Lung (tissue), 12 donors: ENCODE data around the gene GPR32. TPM values are rescaled to one million over a fixed set of nuclear protein-coding genes. Genes with fewer than 3 reads are reported as not detected.

Experiments
- ATAC-seq: fragments of 200-7000 bp; cut with Tn5 transposase; one replicate; pipeline ENCODE4 v1.9.1; 2020; ENCODE audit warnings: moderate number of reproducible peaks; ENCODE audit not compliant: insufficient read depth, low FRiP score
- DNase-seq, 3 donors: peaks; one replicate each; pipeline ENCODE4 v3.0.0-alpha.2; 2013 to 2017
- H3K27ac ChIP-seq, 2 donors: one replicate each; pipeline ENCODE4 v1.5.1; 2013; ENCODE audit warnings: mild to moderate bottlenecking in 2 of 2, moderate library complexity in 2 of 2, control low read depth in 1 of 2, inconsistent platforms in 1 of 2, low read depth in 1 of 2, low read length in 1 of 2
- H3K27me3 ChIP-seq, 3 donors: one replicate each; pipeline ENCODE4 v1.5.1; 2013; ENCODE audit warnings: low read length in 2 of 3; ENCODE audit not compliant: control insufficient read depth in 3 of 3, insufficient read depth in 3 of 3
- H3K36me3 ChIP-seq, 4 donors: one replicate each; pipeline ENCODE4 v1.5.1; 2013; ENCODE audit warnings: low read length in 4 of 4, mild to moderate bottlenecking in 1 of 4, moderate library complexity in 1 of 4; ENCODE audit not compliant: control insufficient read depth in 4 of 4, insufficient read depth in 4 of 4
- H3K4me1 ChIP-seq, 5 donors: one replicate each; pipeline ENCODE4 v1.5.1; 2013; ENCODE audit warnings: low read length in 5 of 5, mild to moderate bottlenecking in 2 of 5, moderate library complexity in 1 of 5; ENCODE audit not compliant: control insufficient read depth in 5 of 5, insufficient read depth in 5 of 5
- H3K4me3 ChIP-seq: one replicate; pipeline ENCODE4 v1.5.1; 2013; ENCODE audit warnings: mild to moderate bottlenecking, control low read depth, moderate library complexity
- H3K9ac ChIP-seq, 2 donors: one replicate each; pipeline ENCODE4 v1.5.1; 2013; ENCODE audit warnings: low read length in 2 of 2, control low read depth in 1 of 2; ENCODE audit not compliant: insufficient read depth in 1 of 2
- H3K9me3 ChIP-seq, 4 donors: one replicate each; pipeline ENCODE4 v1.5.1; 2013; ENCODE audit warnings: low read length in 3 of 4, mild to moderate bottlenecking in 1 of 4, moderate library complexity in 1 of 4; ENCODE audit not compliant: control insufficient read depth in 4 of 4, insufficient read depth in 3 of 4
- CTCF ChIP-seq: IDR thresholded peaks from 2 replicates; pipeline ENCODE4 v1.5.1; 2012; ENCODE audit warnings: mild to moderate bottlenecking; ENCODE audit errors: control extremely low read depth, extremely low read depth
- WGBS, 2 donors: extraction: QIAGEN DNeasy Blood & Tissue Kit; methylation state at CpG; one replicate each; pipeline ENCODE4 v1.1.7; 2013; 5-methylcytosine and 5-hydroxymethylcytosine counted together
- polyA plus RNA-seq, 2 donors: library from polyadenylated mRNA; stranded (reverse); fragments of 200-250 nt; gene quantifications; one replicate each; pipeline ENCODE4 v1.2.1, GENCODE V29; 2013
- total RNA-seq, 2 donors: library from RNA; depleted of rRNA in 1 of 2; stranded (reverse); fragments of >200 nt in 1 of 2; gene quantifications; one replicate each; pipeline ENCODE4 v1.2.1, GENCODE V29; 2014 to 2021
- donor health status: control.
- donor health status: control.
- donor health status: Bipolar disorder and iron deficiency.
- donor health status: healthy.
- donor health status: DM: yes; HTN: yes; CAD: no.

The GPR32 gene
- total and polyA plus RNA-seq, 4 donors: not detected

GRCh38 chr19:50791594-50792271 lies 21.5 kb downstream of the GPR32 start:
- Histone ChIP-seq H3K4me3 (no peak overlapping the region), H3K27ac (no peak overlapping the region), H3K9me3 (no peaks in the 10 kb centered on the region), H3K9ac (no peak overlapping the region), H3K36me3 (peaks cover 0 to 9% (median 1%) of the 10 kb centered on the region in 4 donors), H3K27me3 (no peaks in the 10 kb centered on the region), H3K4me1 (no peaks in the 10 kb centered on the region)
- WGBS, 2 donors: 77 to 87% methylated on average over 44 to 47 of the region's 47 CpGs
- no peak for TF ChIP-seq CTCF
- DNase-seq (peak in 1 of 3 donors; percentile 26), ATAC-seq (no peak)

GRCh38 chr19:50792272-50793250 lies 22.3 kb downstream of the GPR32 start:
- WGBS, 2 donors: 86 to 87% methylated on average over 13 of the region's 13 CpGs

GRCh38 chr19:50793558-50794065 lies 23.3 kb downstream of the GPR32 start:
- no peak for TF ChIP-seq CTCF
- H3K4me1 ChIP-seq: no peaks in the 10 kb centered on the region
- H3K9ac ChIP-seq: no peak overlapping the region
- no peak overlapping the region for H3K27ac ChIP-seq
- peaks cover 4 to 25% (median 9%) of the 10 kb centered on the region in 4 donors for H3K36me3 ChIP-seq
- DNase-seq: no peak
- WGBS, 2 donors: 68 to 73% methylated on average over 11 of the region's 11 CpGs
- H3K4me3 ChIP-seq: no peak overlapping the region
- ATAC-seq: no peak
- H3K9me3 ChIP-seq: no peaks in the 10 kb centered on the region
- no peaks in the 10 kb centered on the region for H3K27me3 ChIP-seq

More at GRCh38 chr19:50792272-50793250, 22.3 kb downstream of the GPR32 start:
- Histone ChIP-seq H3K4me3 (no peak overlapping the region), H3K36me3 (peaks cover 0 to 15% (median 3%) of the 10 kb centered on the region in 4 donors), H3K27me3 (no peaks in the 10 kb centered on the region), H3K9ac (no peak overlapping the region), H3K4me1 (no peaks in the 10 kb centered on the region), H3K9me3 (no peaks in the 10 kb centered on the region), H3K27ac (no peak overlapping the region)
- no peak for TF ChIP-seq CTCF
- ATAC-seq (no peak), DNase-seq (no peak)
